ENCODE measurements around the gene FAT2.
"Not testable (repeated sequence)": the region's sequence is repeated elsewhere in the genome, so short reads cannot be mapped to it uniquely, and the experiment has no call there.

Gene FAT2

GRCh38 chr5:151580858-151581257, 10.3 kb downstream of the FAT2 start:
- no peak for TF ChIP-seq CTCF (IDR thresholded peaks at IDR 0.05; ENCODE audit: borderline replicate concordance, insufficient read depth, low read depth, low read length)
- no peak overlapping the region for H3K4me3 ChIP-seq (ENCODE audit: low read depth, low read length)

GRCh38 chr5:151580239-151580638, 10.9 kb downstream of the FAT2 start:
- TF ChIP-seq CTCF (IDR thresholded peaks at IDR 0.05; ENCODE audit: borderline replicate concordance, insufficient read depth, low read depth, low read length) = no peak
- no peak overlapping the region for H3K4me3 ChIP-seq (ENCODE audit: low read depth, low read length)

- H3K4me3 ChIP-seq (ENCODE audit: low read depth, low read length) = not testable (repeated sequence)
These were observed 12.0 kb downstream of the FAT2 start for GRCh38 chr5:151579146-151579545.

- TF ChIP-seq CTCF (IDR thresholded peaks at IDR 0.05; ENCODE audit: borderline replicate concordance, insufficient read depth, low read depth, low read length) = no peak
- H3K4me3 ChIP-seq (ENCODE audit: low read depth, low read length) = no peak overlapping the region
These were observed 12.7 kb downstream of the FAT2 start for GRCh38 chr5:151578326-151579025.

GRCh38 chr5:151577566-151577965, 13.6 kb downstream of the FAT2 start:
- TF ChIP-seq CTCF (IDR thresholded peaks at IDR 0.05; ENCODE audit: borderline replicate concordance, insufficient read depth, low read depth, low read length) = no peak
- H3K4me3 ChIP-seq (ENCODE audit: low read depth, low read length) = no peak overlapping the region

GRCh38 chr5:151574444-151574996, 16.6 kb downstream of the FAT2 start:
- TF ChIP-seq CTCF (IDR thresholded peaks at IDR 0.05; ENCODE audit: borderline replicate concordance, insufficient read depth, low read depth, low read length) = no peak
- H3K4me3 ChIP-seq (ENCODE audit: low read depth, low read length) = no peak overlapping the region

- TF ChIP-seq CTCF (IDR thresholded peaks at IDR 0.05; ENCODE audit: borderline replicate concordance, insufficient read depth, low read depth, low read length) = no peak
- no peak overlapping the region for H3K4me3 ChIP-seq (ENCODE audit: low read depth, low read length)
These were observed 18.3 kb downstream of the FAT2 start for GRCh38 chr5:151572657-151573368.

Data from GM12875 (cell line).